Spleen (tissue), 11 donors: ENCODE results near the gene LTC4S. TPM values are rescaled to one million over a fixed set of nuclear protein-coding genes. Genes with fewer than 3 reads are reported as not detected.

Source experiments
- DNase-seq: peaks from one replicate; pipeline ENCODE4 v3.0.0-alpha.2; 2020
- H3K27ac ChIP-seq, 8 donors: fragments of 200-600 bp; sonication (generic) in 7 of 8; 1 replicate in 4 of 8; 2 replicates in 4 of 8; pipeline versions ENCODE4 v1.5.0 to v1.8.0; 2016 to 2021; ENCODE audit warnings: inconsistent platforms in 4 of 8, mild to moderate bottlenecking in 4 of 8, moderate library complexity in 1 of 8
- H3K27me3 ChIP-seq, 7 donors: fragments of 200-600 bp; sonication (generic) in 6 of 7; replicated peaks in 1 of 7; 1 replicate in 4 of 7; 2 replicates in 3 of 7; pipeline versions ENCODE4 v1.5.0 to v1.8.0; 2016 to 2021; ENCODE audit warnings: inconsistent platforms in 3 of 7, mild to moderate bottlenecking in 1 of 7
- H3K36me3 ChIP-seq, 6 donors: fragments of 200-600 bp; sonication (generic) in 5 of 6; 1 replicate in 4 of 6; 2 replicates in 2 of 6; pipeline versions ENCODE4 v1.5.0 to v1.8.0; 2016 to 2021; ENCODE audit warnings: inconsistent platforms in 2 of 6
- H3K4me1 ChIP-seq, 6 donors: fragments of 200-600 bp; sonication (generic) in 5 of 6; 1 replicate in 3 of 6; 2 replicates in 3 of 6; pipeline versions ENCODE4 v1.5.0 to v1.8.0; 2016 to 2021; ENCODE audit warnings: inconsistent platforms in 3 of 6
- H3K4me3 ChIP-seq, 8 donors: fragments of 200-600 bp; sonication (generic) in 7 of 8; 1 replicate in 4 of 8; 2 replicates in 4 of 8; pipeline versions ENCODE4 v1.5.0 to v1.8.0; 2016 to 2021; ENCODE audit warnings: inconsistent platforms in 4 of 8, mild to moderate bottlenecking in 4 of 8, moderate library complexity in 2 of 8
- H3K9me3 ChIP-seq, 8 donors: fragments of 200-600 bp; sonication (generic) in 7 of 8; 1 replicate in 4 of 8; 2 replicates in 4 of 8; pipeline versions ENCODE4 v1.5.0 to v1.8.0; 2016 to 2021; ENCODE audit warnings: inconsistent platforms in 4 of 8
- POLR2A ChIP-seq, 3 donors: fragments of 450-650 bp; IDR thresholded peaks; one replicate each; pipeline ENCODE4 v1.5.1; 2017; ENCODE audit warnings: antibody characterized with exemption in 3 of 3, mild to moderate bottlenecking in 1 of 3
- POLR2AphosphoS5 ChIP-seq, 3 donors: sonication (generic); formaldehyde crosslinking; IDR thresholded peaks; one replicate each; pipeline ENCODE4 v1.5.1; 2017; ENCODE audit warnings: antibody characterized with exemption in 3 of 3
- WGBS, 5 donors: extraction: QIAGEN DNeasy Blood & Tissue Kit in 3 of 5; methylation state at CpG; one replicate each; pipeline versions ENCODE4 v1.1.5 to v1.1.7; 2013 to 2018; 5-methylcytosine and 5-hydroxymethylcytosine counted together
- intact Hi-C: fragments of 100-400 bp; cut with DNase I; formaldehyde crosslinking; loops from one replicate; pipeline ENCODE4 v1.15.0; 2023; ENCODE audit warnings: low total_unique reads
- polyA plus RNA-seq, 3 donors: library from polyadenylated mRNA; stranded (reverse); fragments of 200-250 nt; gene quantifications; one replicate each; pipeline ENCODE4 v1.2.1, GENCODE V29; 2013
- total RNA-seq, 7 donors: library from RNA; depleted of rRNA in 3 of 7; stranded (reverse); fragments of >200 nt in 3 of 7; fragmentation: NEBNext Ultra II Directional in 4 of 7; extraction: Animal tissue kit (Norgen Biotek cat#: 25700) in 4 of 7; gene quantifications; one replicate each; pipeline versions ENCODE4 v1.1.0 to v1.2.1, GENCODE V29; 2016 to 2021
- TF ChIP-seq, protein P1 (sequence below), 11 experiments: fragments of 200-600 bp in 7 of 11; fragments of 450-650 bp in 4 of 11; sonication (generic) in 4 of 11; IDR thresholded peaks in 8 of 11; conservative IDR thresholded peaks in 3 of 11; 1 replicate in 7 of 11; 2 replicates in 4 of 11; pipeline versions ENCODE4 v1.4.0 to v1.8.0; 2016 to 2021; ENCODE audit warnings: antibody characterized with exemption in 11 of 11, inconsistent platforms in 4 of 11, mild to moderate bottlenecking in 1 of 11
- donor health status: healthy with polysubstance abuse.
- donor health status: DM: no; HTN: no; CAD: no; lungs with moderate emphysema.
- donor health status: DM: no; HTN: no; CAD: no.
- donor health status: Bipolar disorder and iron deficiency.
- donor health status: healthy.
- donor health status: DM: no; HTN: no; CAD: no.
- donor health status: DM: yes; HTN: yes; CAD: no.

The LTC4S gene
- total and polyA plus RNA-seq, 10 donors: 3.1 to 24.2 (median 9.0) TPM

DNA sequence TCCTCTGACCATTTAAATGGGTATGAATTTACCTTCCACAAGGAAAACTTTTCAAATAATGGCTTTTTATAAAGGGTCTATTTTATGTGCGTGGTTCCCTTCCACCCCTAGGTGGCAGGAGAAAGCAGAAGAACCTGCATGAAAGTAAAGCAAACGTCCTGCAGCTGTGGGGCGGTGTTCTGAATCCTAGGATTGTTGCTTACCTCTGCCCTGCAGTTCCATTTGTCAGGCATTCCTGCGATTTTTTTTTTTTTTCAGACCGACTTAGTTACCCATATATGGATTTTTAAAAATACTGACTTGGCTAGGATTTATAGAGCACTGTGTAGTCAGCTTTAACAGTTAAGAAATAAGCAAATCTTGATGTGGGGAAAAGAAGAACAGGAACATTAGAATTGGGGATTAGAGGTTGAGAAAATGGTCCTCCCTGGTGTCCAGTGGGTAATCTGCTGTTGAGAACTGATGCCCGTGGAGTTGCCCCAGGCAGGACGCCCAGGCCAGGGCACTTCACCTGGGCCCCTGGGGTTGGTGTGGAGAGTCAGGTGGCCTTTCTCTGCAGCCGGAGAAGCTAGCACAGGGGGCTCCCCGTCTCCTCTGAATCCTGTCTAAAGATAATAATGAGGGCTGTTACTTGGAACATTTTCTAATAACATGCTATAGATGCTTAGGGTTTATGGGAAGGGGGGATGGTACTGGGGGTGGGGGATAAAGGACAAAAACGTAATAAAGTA, 30.4 kb upstream of the LTC4S start:
- H3K9me3 ChIP-seq: no peaks in the 10 kb centered on the region
- TF ChIP-seq, protein P1, sequence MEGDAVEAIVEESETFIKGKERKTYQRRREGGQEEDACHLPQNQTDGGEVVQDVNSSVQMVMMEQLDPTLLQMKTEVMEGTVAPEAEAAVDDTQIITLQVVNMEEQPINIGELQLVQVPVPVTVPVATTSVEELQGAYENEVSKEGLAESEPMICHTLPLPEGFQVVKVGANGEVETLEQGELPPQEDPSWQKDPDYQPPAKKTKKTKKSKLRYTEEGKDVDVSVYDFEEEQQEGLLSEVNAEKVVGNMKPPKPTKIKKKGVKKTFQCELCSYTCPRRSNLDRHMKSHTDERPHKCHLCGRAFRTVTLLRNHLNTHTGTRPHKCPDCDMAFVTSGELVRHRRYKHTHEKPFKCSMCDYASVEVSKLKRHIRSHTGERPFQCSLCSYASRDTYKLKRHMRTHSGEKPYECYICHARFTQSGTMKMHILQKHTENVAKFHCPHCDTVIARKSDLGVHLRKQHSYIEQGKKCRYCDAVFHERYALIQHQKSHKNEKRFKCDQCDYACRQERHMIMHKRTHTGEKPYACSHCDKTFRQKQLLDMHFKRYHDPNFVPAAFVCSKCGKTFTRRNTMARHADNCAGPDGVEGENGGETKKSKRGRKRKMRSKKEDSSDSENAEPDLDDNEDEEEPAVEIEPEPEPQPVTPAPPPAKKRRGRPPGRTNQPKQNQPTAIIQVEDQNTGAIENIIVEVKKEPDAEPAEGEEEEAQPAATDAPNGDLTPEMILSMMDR (IDR thresholded peaks at IDR 0.05 in 8 of 11, conservative IDR thresholded peaks at IDR 0.05 in 3 of 11): peak; percentile 65 to 88 (median 82)
- peak in 1 of 3 donors; percentile 51 for TF ChIP-seq POLR2AphosphoS5 (IDR thresholded peaks at IDR 0.05)
- no peak for TF ChIP-seq POLR2A (IDR thresholded peaks at IDR 0.05)
- 33 to 42% (median 36%) methylated on average over 10 of the region's 10 CpGs for WGBS, 5 donors
- no peaks in the 10 kb centered on the region for H3K27me3 ChIP-seq
- peaks cover 0 to 35% (median 25%) of the 10 kb centered on the region in 6 donors for H3K36me3 ChIP-seq
- DNase-seq: peak; percentile 75
- intact Hi-C loops: no loop called here
- no peak overlapping the region for H3K4me3 ChIP-seq
- peak overlapping the region in 5 of 8 donors; percentile 13 to 46 (median 27) for H3K27ac ChIP-seq
- H3K4me1 ChIP-seq: peaks cover 15 to 99% (median 73%) of the 10 kb centered on the region in 6 donors

DNA sequence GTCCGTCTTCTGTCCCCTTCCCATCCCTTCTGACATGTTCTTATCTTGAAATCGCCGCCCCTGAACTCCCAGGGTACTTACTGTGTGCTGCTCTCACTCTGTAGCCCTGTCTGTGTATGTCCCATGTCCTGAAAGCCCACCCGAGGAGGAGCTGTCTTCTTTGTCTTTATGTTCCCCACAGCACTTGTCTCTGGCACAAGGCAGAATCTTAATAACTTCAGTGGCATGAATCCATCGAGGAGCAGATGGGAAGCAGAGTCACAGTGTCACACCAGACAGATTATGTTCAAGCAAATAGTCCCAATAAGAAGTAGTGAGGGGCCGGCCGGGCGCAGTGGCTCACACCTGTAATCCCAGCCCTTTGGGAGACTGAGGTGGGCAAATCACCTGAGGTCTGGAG, 29.7 kb upstream of the LTC4S start:
- no peak for TF ChIP-seq POLR2A (IDR thresholded peaks at IDR 0.05)
- no peak for TF ChIP-seq POLR2AphosphoS5 (IDR thresholded peaks at IDR 0.05)
- TF ChIP-seq, protein P1 (IDR thresholded peaks at IDR 0.05 in 8 of 11, conservative IDR thresholded peaks at IDR 0.05 in 3 of 11): no peak
- Histone ChIP-seq H3K4me1 (peaks cover 15 to 99% (median 67%) of the 10 kb centered on the region in 6 donors), H3K27me3 (no peaks in the 10 kb centered on the region), H3K9me3 (no peaks in the 10 kb centered on the region), H3K27ac (peak overlapping the region in 1 of 8 donors; percentile 13), H3K4me3 (no peak overlapping the region), H3K36me3 (peaks cover 0 to 42% (median 30%) of the 10 kb centered on the region in 6 donors)
- DNase-seq: peak; percentile 17
- 75 to 81% (median 80%) methylated on average over 8 of the region's 8 CpGs for WGBS, 5 donors
- intact Hi-C loops: no loop called here

DNA sequence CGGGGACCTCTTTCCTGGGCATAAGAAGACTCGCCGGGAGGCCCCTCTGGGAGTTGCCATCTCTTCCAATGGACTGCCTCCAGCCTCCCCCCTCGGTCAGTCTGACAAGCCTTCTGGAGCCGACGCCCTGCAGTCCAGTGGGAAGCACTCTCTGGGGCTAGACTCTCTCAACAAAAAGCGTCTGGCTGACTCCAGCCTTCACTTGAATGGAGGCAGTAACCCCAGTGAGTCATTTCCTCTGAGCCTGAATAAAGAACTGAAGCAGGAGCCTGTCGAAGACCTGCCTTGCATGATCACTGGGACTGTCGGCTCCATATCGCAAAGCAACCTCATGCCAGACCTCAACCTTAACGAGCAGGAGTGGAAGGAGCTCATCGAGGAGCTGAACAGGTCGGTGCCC, 28.4 kb upstream of the LTC4S start:
- intact Hi-C loops: no loop called here
- Histone ChIP-seq H3K27ac (peak overlapping the region in 1 of 8 donors; percentile 28), H3K4me1 (peaks cover 15 to 95% (median 57%) of the 10 kb centered on the region in 6 donors), H3K27me3 (no peaks in the 10 kb centered on the region), H3K36me3 (peaks cover 0 to 55% (median 43%) of the 10 kb centered on the region in 6 donors), H3K4me3 (no peak overlapping the region), H3K9me3 (no peaks in the 10 kb centered on the region)
- WGBS, 5 donors: 58 to 74% (median 65%) methylated on average over 12 to 13 of the region's 13 CpGs
- DNase-seq: peak; percentile 63
- TF ChIP-seq, protein P1 (IDR thresholded peaks at IDR 0.05 in 8 of 11, conservative IDR thresholded peaks at IDR 0.05 in 3 of 11): no peak
- TF ChIP-seq POLR2A (IDR thresholded peaks at IDR 0.05) (no peak), POLR2AphosphoS5 (IDR thresholded peaks at IDR 0.05) (no peak)

DNA sequence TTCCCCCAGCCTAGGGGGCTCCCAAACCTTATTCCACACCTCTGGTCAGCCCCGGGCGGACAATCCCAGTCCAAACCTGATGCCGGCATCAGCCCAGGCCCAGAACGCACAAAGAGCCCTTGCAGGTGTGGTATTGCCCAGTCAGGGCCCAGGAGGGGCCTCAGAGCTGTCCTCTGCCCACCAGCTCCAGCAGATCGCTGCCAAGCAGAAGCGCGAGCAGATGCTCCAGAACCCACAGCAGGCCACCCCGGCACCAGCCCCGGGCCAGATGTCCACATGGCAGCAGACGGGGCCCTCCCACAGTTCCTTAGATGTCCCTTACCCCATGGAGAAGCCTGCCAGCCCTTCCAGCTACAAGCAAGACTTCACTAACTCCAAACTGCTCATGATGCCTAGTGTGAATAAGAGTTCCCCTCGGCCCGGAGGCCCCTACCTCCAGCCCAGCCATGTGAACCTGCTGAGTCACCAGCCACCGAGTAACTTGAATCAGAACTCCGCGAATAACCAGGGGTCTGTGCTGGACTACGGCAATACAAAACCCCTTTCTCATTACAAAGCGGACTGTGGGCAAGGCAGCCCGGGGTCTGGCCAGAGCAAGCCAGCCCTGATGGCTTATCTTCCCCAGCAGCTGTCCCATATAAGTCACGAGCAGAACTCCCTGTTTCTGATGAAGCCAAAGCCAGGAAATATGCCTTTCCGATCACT, 27.6 kb upstream of the LTC4S start:
- intact Hi-C loops: no loop called here

More for the DNA sequence above, 27.6 kb upstream of the LTC4S start:
- Histone ChIP-seq H3K27me3 (no peaks in the 10 kb centered on the region), H3K27ac (peak overlapping the region in 1 of 8 donors; percentile 28), H3K9me3 (no peaks in the 10 kb centered on the region), H3K36me3 (peaks cover 0 to 63% (median 51%) of the 10 kb centered on the region in 6 donors), H3K4me3 (no peak overlapping the region), H3K4me1 (peaks cover 15 to 95% (median 53%) of the 10 kb centered on the region in 6 donors)
- peak; percentile 70 for DNase-seq
- TF ChIP-seq POLR2AphosphoS5 (IDR thresholded peaks at IDR 0.05) (peak in 1 of 3 donors; percentile 49), POLR2A (IDR thresholded peaks at IDR 0.05) (no peak)
- 63 to 81% (median 72%) methylated on average over 14 to 20 of the region's 20 CpGs for WGBS, 5 donors
